Ammon's horn (tissue), 1 donor: Measurements from ENCODE around the gene TNFRSF25.

Experiments used
- DNase-seq: peaks from one replicate; pipeline ENCODE4 v3.0.0-alpha.2; 2016; ENCODE audit warnings: low spot score

Gene TNFRSF25

DNA sequence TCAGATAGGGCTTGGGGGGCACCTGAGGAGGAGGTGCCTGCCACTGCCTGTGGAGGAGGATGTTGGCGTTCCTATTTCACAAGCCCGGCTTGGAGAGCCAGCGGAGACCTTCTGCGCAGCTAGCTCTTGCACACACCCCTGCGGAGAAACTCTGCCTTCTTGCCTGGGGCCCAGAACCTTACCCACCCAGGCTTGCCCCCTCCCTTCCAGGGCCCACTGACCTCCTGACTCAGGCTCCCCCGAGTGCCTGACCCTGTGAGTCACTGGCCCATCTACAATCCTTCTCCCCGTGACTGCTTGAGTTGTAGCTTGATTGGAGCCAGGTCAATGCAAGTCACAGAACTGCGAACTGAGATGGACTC is 49.7 kb downstream of the TNFRSF25 start:
- no peak for DNase-seq

DNA sequence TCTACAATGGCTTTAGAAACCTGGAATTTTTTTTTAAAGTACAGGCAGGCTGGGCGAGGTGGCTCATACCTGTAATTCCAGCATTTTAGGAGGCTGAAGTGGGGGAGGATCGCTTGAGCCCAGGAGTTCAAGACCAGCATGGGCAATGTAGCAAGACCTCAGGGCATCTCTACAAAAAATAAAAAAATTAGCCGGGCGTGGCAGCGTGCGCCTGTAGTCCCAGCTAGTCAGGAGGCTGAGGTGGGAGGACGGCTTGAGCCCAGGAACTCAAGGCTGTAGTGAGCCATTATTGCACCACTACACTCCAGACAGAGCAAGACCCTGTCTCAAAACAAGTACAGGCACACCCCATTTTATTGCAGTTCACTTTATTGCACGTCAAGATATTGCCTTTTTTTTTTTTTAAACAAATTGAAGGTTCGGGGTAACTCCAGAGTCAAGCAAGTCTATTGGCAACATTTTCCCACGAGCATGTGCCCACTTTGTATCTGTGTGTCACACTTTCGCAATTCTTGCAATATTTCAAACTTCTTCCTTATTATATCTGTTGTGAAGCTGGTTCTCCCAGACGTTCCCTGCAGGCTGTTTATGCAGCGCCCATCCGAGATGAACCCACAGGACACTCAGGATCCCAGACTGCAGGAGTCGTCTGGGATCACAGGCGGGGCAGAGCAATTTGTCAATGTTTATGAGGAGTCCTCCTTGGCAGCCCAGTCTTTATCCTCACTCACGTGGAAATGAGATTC is 50.9 kb downstream of the TNFRSF25 start:
- DNase-seq, result no peak

DNA sequence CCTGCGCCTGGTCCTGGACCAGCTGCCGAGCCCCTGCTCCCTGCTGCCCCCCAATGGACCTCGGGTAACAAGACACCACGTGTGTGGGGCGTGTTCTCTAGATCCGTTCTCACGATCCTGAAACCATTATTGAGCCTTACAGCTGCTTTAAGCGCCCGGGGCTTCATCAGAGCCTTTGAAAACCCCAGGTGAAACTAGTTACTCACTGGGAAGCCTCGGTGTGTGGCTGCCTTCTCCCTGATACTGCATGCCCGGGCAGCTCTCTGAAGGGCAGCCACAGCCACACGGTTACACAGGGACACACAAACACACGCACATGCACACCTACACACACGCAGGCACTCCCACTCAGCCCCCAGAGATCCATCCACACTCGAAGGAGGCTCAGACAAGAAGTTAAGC is 51.5 kb downstream of the TNFRSF25 start:
- DNase-seq, result peak; percentile 34

DNA sequence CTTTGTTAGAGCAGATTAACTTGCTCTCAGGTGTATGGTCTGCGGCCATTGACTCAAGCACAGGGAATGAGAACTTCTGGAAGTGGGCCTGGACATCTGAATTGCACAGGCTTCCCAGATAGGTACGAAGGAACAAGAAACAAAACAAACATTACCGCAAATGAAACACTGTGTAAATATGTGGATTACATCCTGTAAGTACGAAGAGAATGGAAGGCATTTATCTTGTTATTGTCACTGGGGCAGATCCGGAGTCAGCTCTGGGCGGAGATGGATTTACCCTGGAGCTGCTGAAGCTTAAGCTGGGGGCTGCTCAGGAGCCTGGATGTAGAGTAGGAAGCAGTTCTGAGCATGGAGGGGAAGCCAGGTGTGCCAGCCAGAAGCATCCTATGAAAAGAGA is 53.1 kb downstream of the TNFRSF25 start:
- no peak for DNase-seq
